Measurements from ENCODE around the gene DMXL2. TPM values are rescaled to one million over a fixed set of nuclear protein-coding genes. Genes with fewer than 3 reads are reported as not detected.
"Not testable (repeated sequence)": the region's sequence is repeated elsewhere in the genome, so short reads cannot be mapped to it uniquely, and the experiment has no call there.

The DMXL2 gene
- total and polyA plus RNA-seq, 2 experiments from 2014 or later, result 6.1 to 61.1 TPM

DNA sequence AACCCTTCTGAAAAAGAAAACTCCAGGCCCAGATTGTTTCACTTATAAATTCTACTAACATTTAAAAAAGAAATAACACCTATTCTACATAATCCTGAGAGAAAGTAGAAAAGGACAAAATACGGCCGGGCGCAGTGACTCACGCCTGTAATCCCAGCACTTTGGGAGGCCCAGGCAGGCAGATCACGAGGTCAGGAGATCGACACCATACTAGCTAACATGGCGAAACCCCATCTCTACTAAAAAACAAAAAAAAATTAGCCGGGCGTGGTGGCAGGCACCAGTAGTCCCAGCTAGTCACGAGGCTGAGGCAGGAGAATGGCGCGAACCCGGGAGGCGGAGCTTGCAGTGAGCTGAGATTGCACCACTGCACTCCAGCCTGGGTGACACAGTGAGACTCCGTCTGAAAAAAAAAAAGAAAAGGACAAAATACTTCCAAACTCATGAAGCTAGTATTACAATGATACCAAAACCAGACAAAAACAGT is 19.1 kb downstream of the DMXL2 start:
- H3K4me2 ChIP-seq; H3K9me2 ChIP-seq (ENCODE audit: insufficient read depth); H2AFZ ChIP-seq; H3K4me3 ChIP-seq; H3K36me3 Mint-ChIP-seq (ENCODE audit: low read depth); H3K27me3 ChIP-seq (ENCODE audit: insufficient read depth); H3K27me3 Mint-ChIP-seq (ENCODE audit: insufficient read depth, low read depth, poor library complexity); H3K79me2 ChIP-seq (replicated peaks; ENCODE audit: insufficient read depth); H4K20me1 ChIP-seq (replicated peaks; ENCODE audit: insufficient read depth); H3K9me3 Mint-ChIP-seq; H3K27ac Mint-ChIP-seq; H3K27ac ChIP-seq (ENCODE audit: low read depth); H3K4me3 Mint-ChIP-seq; H3K4me1 Mint-ChIP-seq; H3F3A ChIP-seq (replicated peaks; ENCODE audit: low read depth); H3K4me1 ChIP-seq (ENCODE audit: insufficient read depth); H3K36me3 ChIP-seq (ENCODE audit: insufficient read depth): not testable (repeated sequence)
- DNase-seq (ENCODE audit: low spot score) (peak; percentile 11), ATAC-seq (peak; percentile 23; the same call in 2 of the 3 replicates)

DNA sequence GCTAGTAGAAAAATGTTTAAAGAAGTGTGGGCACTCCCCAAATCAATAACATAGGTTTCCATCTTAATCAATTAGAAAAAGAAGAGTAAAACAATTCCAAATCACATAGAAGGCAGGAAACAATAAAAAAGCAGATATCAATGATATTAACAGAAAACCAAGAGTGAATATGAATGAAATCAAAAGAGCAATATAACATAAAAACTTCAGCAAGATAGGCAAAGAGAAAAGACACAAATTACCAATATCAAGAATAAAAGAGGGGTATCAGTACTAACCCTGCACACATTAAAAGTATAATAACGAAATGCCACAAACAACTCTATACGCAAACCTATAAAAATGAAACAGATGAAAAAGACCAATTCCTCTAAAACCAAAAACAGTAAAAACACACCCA is 19.6 kb downstream of the DMXL2 start:
- H3K9me2 ChIP-seq (ENCODE audit: insufficient read depth), result peaks cover 3% of the 10 kb centered on the region; the same call in 1 of the 2 replicates
- peaks cover 4% of the 10 kb centered on the region; the same call in 1 of the 2 replicates for H3K79me2 ChIP-seq (replicated peaks; ENCODE audit: insufficient read depth)
- peaks cover 4% of the 10 kb centered on the region; the same call in 1 of the 3 replicates for H3K36me3 Mint-ChIP-seq (ENCODE audit: low read depth)
- H3K9me3 Mint-ChIP-seq, result no peaks in the 10 kb centered on the region
- H3K4me1 ChIP-seq (ENCODE audit: insufficient read depth), result no peaks in the 10 kb centered on the region
- no peak overlapping the region for H3K4me3 ChIP-seq
- no peak for ATAC-seq
- no peak for DNase-seq (ENCODE audit: low spot score)
- H4K20me1 ChIP-seq (replicated peaks; ENCODE audit: insufficient read depth), result no peaks in the 10 kb centered on the region
- H3F3A ChIP-seq (replicated peaks; ENCODE audit: low read depth), result no peaks in the 10 kb centered on the region
- H3K4me2 ChIP-seq, result no peak overlapping the region
- no peaks in the 10 kb centered on the region for H3K27me3 ChIP-seq (ENCODE audit: insufficient read depth)
- no peak overlapping the region for H3K27ac ChIP-seq (ENCODE audit: low read depth)
- H3K36me3 ChIP-seq (ENCODE audit: insufficient read depth), result no peaks in the 10 kb centered on the region
- H3K27ac Mint-ChIP-seq, result 0 out of 2 replicates have a peak overlapping the region, but pooled peaks have one; percentile 38
- TF ChIP-seq, protein P1, sequence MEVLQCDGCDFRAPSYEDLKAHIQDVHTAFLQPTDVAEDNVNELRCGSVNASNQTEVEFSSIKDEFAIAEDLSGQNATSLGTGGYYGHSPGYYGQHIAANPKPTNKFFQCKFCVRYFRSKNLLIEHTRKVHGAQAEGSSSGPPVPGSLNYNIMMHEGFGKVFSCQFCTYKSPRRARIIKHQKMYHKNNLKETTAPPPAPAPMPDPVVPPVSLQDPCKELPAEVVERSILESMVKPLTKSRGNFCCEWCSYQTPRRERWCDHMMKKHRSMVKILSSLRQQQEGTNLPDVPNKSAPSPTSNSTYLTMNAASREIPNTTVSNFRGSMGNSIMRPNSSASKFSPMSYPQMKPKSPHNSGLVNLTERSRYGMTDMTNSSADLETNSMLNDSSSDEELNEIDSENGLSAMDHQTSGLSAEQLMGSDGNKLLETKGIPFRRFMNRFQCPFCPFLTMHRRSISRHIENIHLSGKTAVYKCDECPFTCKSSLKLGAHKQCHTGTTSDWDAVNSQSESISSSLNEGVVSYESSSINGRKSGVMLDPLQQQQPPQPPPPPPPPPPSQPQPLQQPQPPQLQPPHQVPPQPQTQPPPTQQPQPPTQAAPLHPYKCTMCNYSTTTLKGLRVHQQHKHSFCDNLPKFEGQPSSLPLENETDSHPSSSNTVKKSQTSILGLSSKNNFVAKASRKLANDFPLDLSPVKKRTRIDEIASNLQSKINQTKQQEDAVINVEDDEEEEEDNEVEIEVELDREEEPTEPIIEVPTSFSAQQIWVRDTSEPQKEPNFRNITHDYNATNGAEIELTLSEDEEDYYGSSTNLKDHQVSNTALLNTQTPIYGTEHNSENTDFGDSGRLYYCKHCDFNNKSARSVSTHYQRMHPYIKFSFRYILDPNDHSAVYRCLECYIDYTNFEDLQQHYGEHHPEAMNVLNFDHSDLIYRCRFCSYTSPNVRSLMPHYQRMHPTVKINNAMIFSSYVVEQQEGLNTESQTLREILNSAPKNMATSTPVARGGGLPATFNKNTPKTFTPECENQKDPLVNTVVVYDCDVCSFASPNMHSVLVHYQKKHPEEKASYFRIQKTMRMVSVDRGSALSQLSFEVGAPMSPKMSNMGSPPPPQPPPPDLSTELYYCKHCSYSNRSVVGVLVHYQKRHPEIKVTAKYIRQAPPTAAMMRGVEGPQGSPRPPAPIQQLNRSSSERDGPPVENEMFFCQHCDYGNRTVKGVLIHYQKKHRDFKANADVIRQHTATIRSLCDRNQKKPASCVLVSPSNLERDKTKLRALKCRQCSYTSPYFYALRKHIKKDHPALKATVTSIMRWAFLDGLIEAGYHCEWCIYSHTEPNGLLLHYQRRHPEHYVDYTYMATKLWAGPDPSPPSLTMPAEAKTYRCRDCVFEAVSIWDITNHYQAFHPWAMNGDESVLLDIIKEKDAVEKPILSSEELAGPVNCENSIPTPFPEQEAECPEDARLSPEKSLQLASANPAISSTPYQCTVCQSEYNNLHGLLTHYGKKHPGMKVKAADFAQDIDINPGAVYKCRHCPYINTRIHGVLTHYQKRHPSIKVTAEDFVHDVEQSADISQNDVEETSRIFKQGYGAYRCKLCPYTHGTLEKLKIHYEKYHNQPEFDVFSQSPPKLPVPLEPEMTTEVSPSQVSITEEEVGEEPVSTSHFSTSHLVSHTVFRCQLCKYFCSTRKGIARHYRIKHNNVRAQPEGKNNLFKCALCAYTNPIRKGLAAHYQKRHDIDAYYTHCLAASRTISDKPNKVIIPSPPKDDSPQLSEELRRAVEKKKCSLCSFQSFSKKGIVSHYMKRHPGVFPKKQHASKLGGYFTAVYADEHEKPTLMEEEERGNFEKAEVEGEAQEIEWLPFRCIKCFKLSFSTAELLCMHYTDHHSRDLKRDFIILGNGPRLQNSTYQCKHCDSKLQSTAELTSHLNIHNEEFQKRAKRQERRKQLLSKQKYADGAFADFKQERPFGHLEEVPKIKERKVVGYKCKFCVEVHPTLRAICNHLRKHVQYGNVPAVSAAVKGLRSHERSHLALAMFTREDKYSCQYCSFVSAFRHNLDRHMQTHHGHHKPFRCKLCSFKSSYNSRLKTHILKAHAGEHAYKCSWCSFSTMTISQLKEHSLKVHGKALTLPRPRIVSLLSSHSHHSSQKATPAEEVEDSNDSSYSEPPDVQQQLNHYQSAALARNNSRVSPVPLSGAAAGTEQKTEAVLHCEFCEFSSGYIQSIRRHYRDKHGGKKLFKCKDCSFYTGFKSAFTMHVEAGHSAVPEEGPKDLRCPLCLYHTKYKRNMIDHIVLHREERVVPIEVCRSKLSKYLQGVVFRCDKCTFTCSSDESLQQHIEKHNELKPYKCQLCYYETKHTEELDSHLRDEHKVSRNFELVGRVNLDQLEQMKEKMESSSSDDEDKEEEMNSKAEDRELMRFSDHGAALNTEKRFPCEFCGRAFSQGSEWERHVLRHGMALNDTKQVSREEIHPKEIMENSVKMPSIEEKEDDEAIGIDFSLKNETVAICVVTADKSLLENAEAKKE (CRISPR knock-in tag; IDR thresholded peaks at IDR 0.05), result no peak
- TF ChIP-seq ZNF114 (CRISPR knock-in tag; IDR thresholded peaks at IDR 0.05) (no peak), NANOG (IDR thresholded peaks at IDR 0.05; ENCODE audit: borderline replicate concordance) (no peak), STAT1 (IDR thresholded peaks at IDR 0.05; ENCODE audit: unreplicated experiment) (no peak), CREB1 (CRISPR knock-in tag; IDR thresholded peaks at IDR 0.05; ENCODE audit: low read depth) (no peak)
- TF ChIP-seq, protein P2, sequence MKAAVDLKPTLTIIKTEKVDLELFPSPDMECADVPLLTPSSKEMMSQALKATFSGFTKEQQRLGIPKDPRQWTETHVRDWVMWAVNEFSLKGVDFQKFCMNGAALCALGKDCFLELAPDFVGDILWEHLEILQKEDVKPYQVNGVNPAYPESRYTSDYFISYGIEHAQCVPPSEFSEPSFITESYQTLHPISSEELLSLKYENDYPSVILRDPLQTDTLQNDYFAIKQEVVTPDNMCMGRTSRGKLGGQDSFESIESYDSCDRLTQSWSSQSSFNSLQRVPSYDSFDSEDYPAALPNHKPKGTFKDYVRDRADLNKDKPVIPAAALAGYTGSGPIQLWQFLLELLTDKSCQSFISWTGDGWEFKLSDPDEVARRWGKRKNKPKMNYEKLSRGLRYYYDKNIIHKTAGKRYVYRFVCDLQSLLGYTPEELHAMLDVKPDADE (IDR thresholded peaks at IDR 0.05), result no peak
- TF ChIP-seq, protein P3, sequence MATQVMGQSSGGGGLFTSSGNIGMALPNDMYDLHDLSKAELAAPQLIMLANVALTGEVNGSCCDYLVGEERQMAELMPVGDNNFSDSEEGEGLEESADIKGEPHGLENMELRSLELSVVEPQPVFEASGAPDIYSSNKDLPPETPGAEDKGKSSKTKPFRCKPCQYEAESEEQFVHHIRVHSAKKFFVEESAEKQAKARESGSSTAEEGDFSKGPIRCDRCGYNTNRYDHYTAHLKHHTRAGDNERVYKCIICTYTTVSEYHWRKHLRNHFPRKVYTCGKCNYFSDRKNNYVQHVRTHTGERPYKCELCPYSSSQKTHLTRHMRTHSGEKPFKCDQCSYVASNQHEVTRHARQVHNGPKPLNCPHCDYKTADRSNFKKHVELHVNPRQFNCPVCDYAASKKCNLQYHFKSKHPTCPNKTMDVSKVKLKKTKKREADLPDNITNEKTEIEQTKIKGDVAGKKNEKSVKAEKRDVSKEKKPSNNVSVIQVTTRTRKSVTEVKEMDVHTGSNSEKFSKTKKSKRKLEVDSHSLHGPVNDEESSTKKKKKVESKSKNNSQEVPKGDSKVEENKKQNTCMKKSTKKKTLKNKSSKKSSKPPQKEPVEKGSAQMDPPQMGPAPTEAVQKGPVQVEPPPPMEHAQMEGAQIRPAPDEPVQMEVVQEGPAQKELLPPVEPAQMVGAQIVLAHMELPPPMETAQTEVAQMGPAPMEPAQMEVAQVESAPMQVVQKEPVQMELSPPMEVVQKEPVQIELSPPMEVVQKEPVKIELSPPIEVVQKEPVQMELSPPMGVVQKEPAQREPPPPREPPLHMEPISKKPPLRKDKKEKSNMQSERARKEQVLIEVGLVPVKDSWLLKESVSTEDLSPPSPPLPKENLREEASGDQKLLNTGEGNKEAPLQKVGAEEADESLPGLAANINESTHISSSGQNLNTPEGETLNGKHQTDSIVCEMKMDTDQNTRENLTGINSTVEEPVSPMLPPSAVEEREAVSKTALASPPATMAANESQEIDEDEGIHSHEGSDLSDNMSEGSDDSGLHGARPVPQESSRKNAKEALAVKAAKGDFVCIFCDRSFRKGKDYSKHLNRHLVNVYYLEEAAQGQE (IDR thresholded peaks at IDR 0.05; ENCODE audit: unreplicated experiment), result no peak
- peaks cover 6% of the 10 kb centered on the region for H3K27me3 Mint-ChIP-seq (ENCODE audit: insufficient read depth, low read depth, poor library complexity)
- H3K4me1 Mint-ChIP-seq, result no peaks in the 10 kb centered on the region; the same call in 2 of the 3 replicates
- H3K4me3 Mint-ChIP-seq, result no peak overlapping the region
- no peak overlapping the region for H2AFZ ChIP-seq
